ENCODE measurements around the gene DPP6. TPM values are rescaled to one million over a fixed set of nuclear protein-coding genes. Genes with fewer than 3 reads are reported as not detected.

The DPP6 gene
- total RNA-seq, 1 donor from 2014 or later, result 0.39 TPM

DNA sequence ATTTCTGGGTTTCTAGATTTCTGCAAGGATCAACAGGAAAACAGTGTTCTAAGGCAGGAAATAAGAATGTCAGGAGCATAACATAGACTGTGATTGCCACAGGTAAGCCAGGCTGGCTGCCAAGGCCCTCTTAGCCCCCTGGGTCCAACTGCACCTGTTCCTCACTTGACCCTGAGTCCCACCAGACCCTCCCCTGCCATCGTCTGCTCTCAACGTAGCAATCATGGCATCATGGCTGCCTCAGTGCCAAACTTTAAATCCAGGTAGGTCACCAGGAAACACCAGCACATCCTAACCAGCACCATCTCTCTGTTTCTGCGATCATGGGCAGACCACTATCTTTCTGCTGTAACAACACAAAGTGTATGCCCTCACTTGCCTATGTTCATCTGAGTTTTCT, 683.6 kb downstream of the DPP6 start:
- H3K4me2 ChIP-seq, result no peak overlapping the region
- H3K9ac ChIP-seq, result no peak overlapping the region
- TF ChIP-seq EZH2phosphoT487 (IDR thresholded peaks at IDR 0.05) (no peak), EZH2 (IDR thresholded peaks at IDR 0.05) (no peak)
- TF ChIP-seq, protein P1, sequence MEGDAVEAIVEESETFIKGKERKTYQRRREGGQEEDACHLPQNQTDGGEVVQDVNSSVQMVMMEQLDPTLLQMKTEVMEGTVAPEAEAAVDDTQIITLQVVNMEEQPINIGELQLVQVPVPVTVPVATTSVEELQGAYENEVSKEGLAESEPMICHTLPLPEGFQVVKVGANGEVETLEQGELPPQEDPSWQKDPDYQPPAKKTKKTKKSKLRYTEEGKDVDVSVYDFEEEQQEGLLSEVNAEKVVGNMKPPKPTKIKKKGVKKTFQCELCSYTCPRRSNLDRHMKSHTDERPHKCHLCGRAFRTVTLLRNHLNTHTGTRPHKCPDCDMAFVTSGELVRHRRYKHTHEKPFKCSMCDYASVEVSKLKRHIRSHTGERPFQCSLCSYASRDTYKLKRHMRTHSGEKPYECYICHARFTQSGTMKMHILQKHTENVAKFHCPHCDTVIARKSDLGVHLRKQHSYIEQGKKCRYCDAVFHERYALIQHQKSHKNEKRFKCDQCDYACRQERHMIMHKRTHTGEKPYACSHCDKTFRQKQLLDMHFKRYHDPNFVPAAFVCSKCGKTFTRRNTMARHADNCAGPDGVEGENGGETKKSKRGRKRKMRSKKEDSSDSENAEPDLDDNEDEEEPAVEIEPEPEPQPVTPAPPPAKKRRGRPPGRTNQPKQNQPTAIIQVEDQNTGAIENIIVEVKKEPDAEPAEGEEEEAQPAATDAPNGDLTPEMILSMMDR (IDR thresholded peaks at IDR 0.05), result no peak
- Mint-ChIP-seq H3K4me1 (peaks cover 4% of the 10 kb centered on the region), H3K4me3 (no peak overlapping the region), H3K36me3 (no peaks in the 10 kb centered on the region), H3K9me3 (peaks cover 4% of the 10 kb centered on the region), H3K27ac (no peak overlapping the region), H3K27me3 (ENCODE audit: insufficient read depth, low read depth) (peaks cover 4% of the 10 kb centered on the region)
- H2AFZ ChIP-seq (replicated peaks), result no peak overlapping the region
- H3K27me3 ChIP-seq, result no peaks in the 10 kb centered on the region
- no peaks in the 10 kb centered on the region for H3K36me3 ChIP-seq
- H3F3A ChIP-seq (ENCODE audit: low read depth), result no peaks in the 10 kb centered on the region
- no peak overlapping the region for H3K27ac ChIP-seq
- H3K4me1 ChIP-seq, result no peaks in the 10 kb centered on the region
- no peak for DNase-seq (ENCODE audit: low spot score)
- no peaks in the 10 kb centered on the region for H4K20me1 ChIP-seq (ENCODE audit: low read depth)
- no peaks in the 10 kb centered on the region for H3K9me3 ChIP-seq (ENCODE audit: low read depth)
- H3K79me2 ChIP-seq (ENCODE audit: low read depth), result no peaks in the 10 kb centered on the region
- no peak overlapping the region for H3K4me3 ChIP-seq

DNA sequence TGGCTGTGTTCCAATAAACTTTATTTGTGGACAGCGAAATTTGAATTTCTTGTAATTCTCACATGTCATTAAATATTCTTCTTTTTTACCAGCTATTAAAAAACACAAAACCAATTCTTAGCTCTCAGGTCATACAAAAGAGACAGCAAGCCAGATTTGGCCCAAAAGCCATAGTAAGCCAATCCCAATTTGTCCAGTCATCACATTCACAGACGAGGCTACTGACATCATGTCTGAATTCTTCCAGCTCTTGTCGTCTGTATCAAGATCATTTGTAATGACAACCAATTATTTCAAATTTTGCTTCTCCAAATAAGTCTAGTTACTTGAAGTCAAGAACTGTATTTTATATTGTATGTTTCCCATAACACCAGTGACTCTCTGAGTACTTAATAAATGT, 684.2 kb downstream of the DPP6 start:
- Histone ChIP-seq H3K27ac (no peak overlapping the region), H3K9ac (no peak overlapping the region), H2AFZ (replicated peaks) (no peak overlapping the region), H3K36me3 (no peaks in the 10 kb centered on the region), H3K4me2 (no peak overlapping the region), H4K20me1 (ENCODE audit: low read depth) (no peaks in the 10 kb centered on the region), H3K4me1 (no peaks in the 10 kb centered on the region), H3K4me3 (no peak overlapping the region), H3K9me3 (ENCODE audit: low read depth) (no peaks in the 10 kb centered on the region), H3F3A (ENCODE audit: low read depth) (no peaks in the 10 kb centered on the region), H3K27me3 (no peaks in the 10 kb centered on the region), H3K79me2 (ENCODE audit: low read depth) (no peaks in the 10 kb centered on the region)
- H3K9me3 Mint-ChIP-seq, result peaks cover 4% of the 10 kb centered on the region
- H3K27ac Mint-ChIP-seq, result no peak overlapping the region
- TF ChIP-seq EZH2 (IDR thresholded peaks at IDR 0.05) (no peak), EZH2phosphoT487 (IDR thresholded peaks at IDR 0.05) (no peak)
- TF ChIP-seq, protein P1 (IDR thresholded peaks at IDR 0.05), result no peak
- no peaks in the 10 kb centered on the region for H3K36me3 Mint-ChIP-seq
- H3K4me3 Mint-ChIP-seq, result no peak overlapping the region
- no peak for DNase-seq (ENCODE audit: low spot score)
- H3K27me3 Mint-ChIP-seq (ENCODE audit: insufficient read depth, low read depth), result peaks cover 4% of the 10 kb centered on the region
- H3K4me1 Mint-ChIP-seq, result peaks cover 4% of the 10 kb centered on the region

DNA sequence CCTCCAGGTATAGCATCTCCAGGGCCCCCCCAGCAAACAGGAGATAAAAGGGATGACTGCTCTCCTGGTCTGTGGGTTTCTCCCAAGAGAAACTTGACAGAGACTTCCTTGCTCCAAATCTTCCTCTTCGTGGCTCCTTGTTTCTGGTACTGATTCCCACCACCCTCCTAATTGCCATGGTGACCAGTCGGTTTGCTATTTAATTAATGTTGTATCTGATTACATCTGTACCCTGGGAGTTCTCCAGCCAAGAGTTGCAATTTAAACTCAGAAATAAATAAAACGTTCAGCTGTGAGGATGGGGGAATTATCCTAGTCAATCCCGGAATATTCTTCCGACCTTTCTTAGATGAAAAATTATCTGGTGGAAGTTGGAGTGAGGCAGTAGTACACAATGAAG, 686.0 kb downstream of the DPP6 start:
- H3K9ac ChIP-seq, result no peak overlapping the region
- Mint-ChIP-seq H3K4me3 (no peak overlapping the region), H3K4me1 (peaks cover 3% of the 10 kb centered on the region), H3K9me3 (no peaks in the 10 kb centered on the region), H3K36me3 (no peaks in the 10 kb centered on the region), H3K27me3 (ENCODE audit: insufficient read depth, low read depth) (peaks cover 4% of the 10 kb centered on the region), H3K27ac (no peak overlapping the region)
- H3K4me3 ChIP-seq, result no peak overlapping the region
- TF ChIP-seq, protein P1 (IDR thresholded peaks at IDR 0.05), result no peak
- TF ChIP-seq EZH2 (IDR thresholded peaks at IDR 0.05) (no peak), EZH2phosphoT487 (IDR thresholded peaks at IDR 0.05) (no peak)
- no peaks in the 10 kb centered on the region for H3K27me3 ChIP-seq
- no peak overlapping the region for H3K4me2 ChIP-seq
- no peak overlapping the region for H3K27ac ChIP-seq
- no peaks in the 10 kb centered on the region for H3K36me3 ChIP-seq
- no peak overlapping the region for H2AFZ ChIP-seq (replicated peaks)
- H3F3A ChIP-seq (ENCODE audit: low read depth), result peaks cover 9% of the 10 kb centered on the region
- H4K20me1 ChIP-seq (ENCODE audit: low read depth), result no peaks in the 10 kb centered on the region
- DNase-seq (ENCODE audit: low spot score), result no peak
- peaks cover 10% of the 10 kb centered on the region for H3K4me1 ChIP-seq
- H3K79me2 ChIP-seq (ENCODE audit: low read depth), result no peaks in the 10 kb centered on the region
- no peaks in the 10 kb centered on the region for H3K9me3 ChIP-seq (ENCODE audit: low read depth)

Data from neural progenitor cell (in vitro differentiated cells).